Panc1 (cell line): Measurements from ENCODE around the gene GDF3. TPM values are rescaled to one million over a fixed set of nuclear protein-coding genes. Genes with fewer than 3 reads are reported as not detected.

Experiments used
- total RNA-seq: library from RNA; stranded (reverse); gene quantifications from one replicate; pipeline ENCODE4 v1.2.1, GENCODE V29; 2021; ENCODE audit not compliant: unreplicated experiment

The GDF3 gene
- total RNA-seq, 1 experiment from 2014 or later = not detected

Other genes starting within 250 kb of the GDF3 start
- gene CD163, start 192.0 kb downstream of the GDF3 start, total RNA-seq = 0.64 TPM
- gene APOBEC1, start 29.9 kb downstream of the GDF3 start, total RNA-seq = not detected
- not detected for gene DPPA3, start 15.7 kb upstream of the GDF3 start, total RNA-seq
- not detected for gene CLEC4C, start 51.6 kb upstream of the GDF3 start, total RNA-seq
- gene NANOGNB, start 69.4 kb upstream of the GDF3 start, total RNA-seq = not detected
- gene NANOG, start 93.6 kb upstream of the GDF3 start, total RNA-seq = 0.62 TPM
- not detected for gene SLC2A14, start 177.1 kb upstream of the GDF3 start, total RNA-seq
- gene SLC2A3, start 240.4 kb upstream of the GDF3 start, total RNA-seq = 0.51 TPM